ENCODE data around the gene ITIH3.

- TF ChIP-seq SIN3A (IDR thresholded peaks at IDR 0.05; ENCODE audit: borderline replicate concordance, insufficient read depth, low read depth, low read length): no peak
- no peak for TF ChIP-seq CTCF (IDR thresholded peaks at IDR 0.05)
- TF ChIP-seq POLR2AphosphoS5 (IDR thresholded peaks at IDR 0.05; ENCODE audit: low read depth, low read length): no peak
- TF ChIP-seq TCF7L2 (IDR thresholded peaks at IDR 0.05; ENCODE audit: low read depth, low read length): no peak
- no peak for TF ChIP-seq REST (IDR thresholded peaks at IDR 0.05; ENCODE audit: insufficient read depth in 1 of 2, low read depth in 2 of 2, low read length in 1 of 2)
Observed at GRCh38 chr3:52793702-52794611, 639 bp upstream of the ITIH3 start.
